Heart left ventricle (tissue), 13 donors: Measurements from ENCODE around the gene SUGCT.

ENCODE experiments used
- CTCF ChIP-seq, 12 donors: fragments of 200-600 bp; sonication (generic) in 4 of 12; IDR thresholded peaks; one replicate each; pipeline versions ENCODE4 v1.5.0 to v1.8.0; 2018 to 2022; ENCODE audit warnings: antibody characterized with exemption in 12 of 12, mild to moderate bottlenecking in 5 of 12
- POLR2A ChIP-seq, 2 donors: fragments of 450-650 bp; IDR thresholded peaks; one replicate each; pipeline ENCODE4 v1.6.1; 2017; ENCODE audit warnings: antibody characterized with exemption in 2 of 2, mild to moderate bottlenecking in 2 of 2, moderate library complexity in 2 of 2
- donor health status: ischemic (EF 13 %, LVEDD 7.1; RV severe dilation, severe dysfunction).
- donor health status: DM: no; HTN: yes; CAD: no.
- donor health status: DM: no; HTN: no; CAD: no.
- donor health status: ischemic (EF 25% LVEDD 6.9; RV normal size, moderate dysfunction).
- donor health status: ischemic (EF 25% LVEDD 5.7; RV mildly dilated, moderate dysfunction).
- donor health status: ischemic (EF 35%, LVEDD 5.7; RV mildly dilated, moderate dysfunction).
- donor health status: nonischemic (EF 11% LVEDD 7.7; RV severe dilation, severe dysfunction).
- donor health status: DM: yes; HTN: yes; CAD: no.
- donor health status: PGD.
- donor health status: ischemic (EF 29% LVEDD 5.4; RV normal size, mild dysfunction).
- donor health status: nonischemic (EF 23%, LVEDD 6.1; RV moderate dilation, normal function).

GRCh38 chr7:40777730-40778312 is 643.0 kb downstream of the SUGCT start:
- TF ChIP-seq CTCF (IDR thresholded peaks at IDR 0.05): no peak
- no peak for TF ChIP-seq POLR2A (IDR thresholded peaks at IDR 0.05)
